GM19452 (cell line): ENCODE data around the gene GNAI3.

ENCODE experiments used
- ATAC-seq: cut with Tn5 transposase; IDR thresholded peaks from one replicate; pipeline ENCODE4 v1.9.1; 2021; ENCODE audit not compliant: unreplicated experiment

GNAI3 gene

DNA sequence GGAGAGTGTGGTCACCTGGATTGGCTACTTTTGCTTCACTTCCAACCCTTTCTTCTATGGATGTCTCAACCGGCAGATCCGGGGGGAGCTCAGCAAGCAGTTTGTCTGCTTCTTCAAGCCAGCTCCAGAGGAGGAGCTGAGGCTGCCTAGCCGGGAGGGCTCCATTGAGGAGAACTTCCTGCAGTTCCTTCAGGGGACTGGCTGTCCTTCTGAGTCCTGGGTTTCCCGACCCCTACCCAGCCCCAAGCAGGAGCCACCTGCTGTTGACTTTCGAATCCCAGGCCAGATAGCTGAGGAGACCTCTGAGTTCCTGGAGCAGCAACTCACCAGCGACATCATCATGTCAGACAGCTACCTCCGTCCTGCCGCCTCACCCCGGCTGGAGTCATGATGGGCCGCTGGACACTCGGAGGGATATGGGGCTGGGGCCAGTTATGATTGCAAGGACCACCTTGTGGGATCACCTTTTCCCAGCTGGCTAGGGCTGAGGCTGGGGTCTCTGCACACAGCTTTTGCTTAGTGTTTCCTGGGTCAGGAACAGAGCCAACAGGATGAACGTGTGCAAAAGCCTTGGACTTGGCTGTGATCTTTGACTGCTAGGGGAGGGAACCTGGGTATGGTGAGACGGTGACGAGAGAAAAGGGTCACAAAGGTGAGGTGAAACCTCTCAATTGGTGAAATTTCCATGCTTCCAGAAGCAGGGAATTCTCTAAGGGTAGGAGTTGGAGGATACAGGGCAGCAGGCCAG, 4.3 kb upstream of the GNAI3 start:
- no peak for ATAC-seq

GRCh38 chr1:109546311-109547109, 1.9 kb upstream of the GNAI3 start:
- ATAC-seq, result peak; percentile 41

DNA sequence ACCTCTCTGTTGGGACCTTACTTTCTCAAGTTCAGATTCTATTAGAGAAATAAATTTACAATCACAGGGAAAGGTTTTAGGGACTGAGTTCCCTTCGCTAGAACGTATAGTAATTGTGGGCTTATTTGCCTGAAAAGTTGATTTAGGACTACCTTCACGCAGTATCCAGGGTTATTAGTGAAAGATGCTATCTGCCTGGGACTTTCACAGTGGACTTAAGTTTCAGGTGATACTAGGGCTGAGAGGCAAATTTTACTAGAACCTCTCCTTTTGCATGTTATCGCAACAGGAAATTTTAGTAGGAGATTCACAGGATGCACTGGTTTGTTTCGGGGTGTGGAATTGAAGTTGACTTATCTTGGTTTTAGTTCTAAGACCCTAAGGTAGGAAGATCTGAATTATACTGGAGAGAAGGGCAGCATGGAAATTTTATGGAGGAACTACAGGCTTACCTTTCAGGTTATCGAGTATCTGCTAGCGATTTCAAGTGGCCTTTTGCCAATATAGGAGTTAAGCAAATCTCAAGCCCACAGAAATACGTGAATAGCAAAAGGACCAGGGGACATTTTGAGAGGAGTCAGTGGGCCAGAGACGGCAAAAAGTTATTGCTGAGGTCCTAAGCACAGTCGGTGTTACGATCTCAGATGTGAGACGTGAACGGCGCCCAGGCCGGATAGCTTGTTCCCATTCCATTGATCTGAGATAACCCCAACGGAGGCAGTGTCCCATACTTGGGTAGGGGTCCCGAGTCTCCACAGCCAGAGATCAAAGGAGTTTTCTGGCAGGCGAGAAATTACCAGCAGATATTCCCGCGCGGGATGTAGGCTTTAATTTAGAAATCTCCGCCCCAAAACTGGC, 723 bp upstream of the GNAI3 start:
- no peak for ATAC-seq

GRCh38 chr1:109556563-109556962, 8.1 kb downstream of the GNAI3 start:
- ATAC-seq, result no peak

GRCh38 chr1:109557520-109557919, 9.1 kb downstream of the GNAI3 start:
- no peak for ATAC-seq

DNA sequence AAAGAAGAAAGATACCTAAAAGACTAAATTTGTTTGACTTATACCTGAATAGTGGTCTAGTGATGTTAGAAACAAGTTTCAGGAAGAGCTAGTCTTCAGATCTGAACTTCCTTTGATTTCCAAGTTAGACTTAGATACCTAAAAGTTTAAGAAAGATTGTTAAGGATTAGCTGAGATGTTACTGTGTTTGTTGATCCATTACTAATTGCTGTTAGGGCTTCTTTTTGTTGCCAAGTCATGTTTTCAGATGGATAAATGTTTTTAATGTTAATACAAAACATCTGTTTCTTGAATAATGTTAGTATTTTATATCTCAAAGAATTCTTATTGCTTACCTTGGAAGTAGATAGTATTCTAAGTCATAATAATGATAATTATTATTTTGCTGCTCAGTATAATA, 11.6 kb downstream of the GNAI3 start:
- no peak for ATAC-seq

DNA sequence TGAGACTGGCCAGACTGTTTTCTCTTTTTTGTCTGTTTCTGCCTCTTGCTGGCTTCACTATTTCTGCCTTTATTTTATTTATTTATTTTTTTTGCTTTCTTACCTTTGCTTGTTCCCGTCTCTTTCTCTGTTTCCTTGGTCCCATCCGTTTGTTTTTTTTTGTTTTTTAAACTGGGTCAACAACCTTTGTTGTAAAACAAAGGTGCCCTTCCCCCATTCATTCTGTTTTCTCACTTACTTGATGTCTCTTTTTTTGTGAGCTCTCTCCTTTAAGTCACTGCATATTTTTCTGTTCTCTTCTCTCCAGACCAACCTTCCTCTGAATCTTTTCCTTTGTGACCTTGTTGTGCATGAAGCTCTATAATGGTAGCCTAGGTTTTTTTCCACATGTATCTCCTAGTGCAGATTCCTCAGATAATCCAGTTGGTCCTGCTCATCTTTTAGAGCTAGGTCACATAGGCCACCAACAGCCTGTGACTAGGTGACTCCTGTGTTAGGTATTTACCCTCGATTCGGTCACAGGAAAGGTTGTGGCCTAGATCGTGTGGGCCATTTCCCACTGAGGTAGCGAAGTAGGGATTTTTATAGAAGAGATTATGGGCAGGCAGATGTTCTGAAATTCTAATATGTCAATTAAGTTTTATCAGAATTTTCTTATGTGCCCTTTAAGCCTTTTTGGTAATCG, 15.9 kb downstream of the GNAI3 start:
- ATAC-seq, result no peak

- no peak for ATAC-seq
Observed at GRCh38 chr1:109565241-109565640, 16.8 kb downstream of the GNAI3 start.

GRCh38 chr1:109566982-109567381, 18.6 kb downstream of the GNAI3 start:
- no peak for ATAC-seq

DNA sequence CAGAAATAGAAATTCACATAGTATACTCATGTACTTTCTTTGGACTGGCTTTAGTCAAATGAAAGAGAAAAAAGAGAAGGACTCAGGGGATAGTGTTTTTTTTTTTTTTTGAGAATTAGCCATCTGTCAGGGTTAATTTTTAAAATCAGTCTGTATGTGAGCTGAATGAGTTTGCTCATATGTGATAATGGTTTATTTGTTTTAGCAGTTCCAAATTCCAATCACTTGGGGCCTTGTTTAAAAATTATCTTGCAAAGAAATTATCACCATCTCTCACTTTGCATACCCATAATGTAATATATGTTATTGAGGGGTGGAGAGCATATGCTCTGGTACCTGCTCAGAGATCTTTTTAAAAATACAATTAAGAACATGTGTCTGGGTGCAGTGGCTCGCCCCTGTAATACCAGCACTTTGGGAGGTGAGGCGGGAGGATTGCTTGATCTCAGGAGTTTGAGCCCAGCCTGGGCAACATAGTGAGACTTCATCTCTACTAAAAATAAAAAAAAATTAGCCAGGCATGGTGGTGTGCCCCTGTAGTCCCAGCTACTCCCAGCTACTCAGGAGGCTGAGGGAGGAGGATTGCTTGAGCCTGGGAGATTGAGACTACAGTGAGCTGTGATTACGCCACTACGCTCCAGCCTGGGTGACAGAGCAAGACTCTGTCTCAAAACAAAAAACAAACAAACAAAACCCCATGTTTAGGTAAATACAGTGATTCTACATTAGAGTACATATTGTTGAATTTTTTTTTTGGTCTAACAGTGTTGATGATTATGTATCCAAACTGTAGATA, 19.7 kb downstream of the GNAI3 start:
- ATAC-seq, result no peak

DNA sequence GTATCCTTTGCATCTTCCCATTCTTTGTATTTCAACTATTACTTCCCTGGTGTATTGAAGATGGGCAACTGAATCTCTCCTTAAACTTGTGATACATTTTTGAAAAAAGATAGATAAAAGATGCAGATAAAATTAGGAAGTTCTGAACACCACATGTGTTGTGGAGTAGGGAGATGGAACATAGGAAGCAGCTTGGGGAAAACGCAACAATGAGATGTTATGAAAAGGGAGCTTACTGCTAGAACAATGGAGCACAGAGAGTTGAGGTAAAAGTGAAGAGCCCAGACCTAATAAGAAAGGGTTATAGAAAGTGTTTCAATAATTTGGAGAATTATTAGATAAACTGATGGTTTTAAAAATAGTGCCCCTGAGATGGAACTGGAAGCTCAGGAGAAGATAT, 20.9 kb downstream of the GNAI3 start:
- ATAC-seq, result no peak

DNA sequence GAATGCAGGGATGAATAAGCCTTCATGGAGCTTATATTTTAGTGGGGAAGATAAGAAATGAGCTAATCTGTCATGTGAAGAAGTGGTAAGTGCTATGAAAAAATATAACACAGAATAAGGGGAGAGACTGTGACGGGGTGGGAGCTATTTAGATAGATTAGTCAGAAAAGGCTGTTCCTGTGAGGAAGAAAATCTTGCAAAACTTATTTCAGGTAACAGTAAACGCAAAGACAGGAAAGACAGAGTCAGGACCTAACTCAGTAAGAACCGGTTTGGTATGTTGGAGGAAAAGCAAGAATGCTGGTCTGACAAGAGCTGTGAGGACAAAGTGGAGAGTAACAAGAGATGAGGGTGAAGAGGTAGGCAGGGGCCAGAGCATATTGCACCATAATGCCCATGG, 22.0 kb downstream of the GNAI3 start:
- no peak for ATAC-seq

- ATAC-seq, result no peak
Observed at GRCh38 chr1:109573785-109574184, 25.4 kb downstream of the GNAI3 start.

DNA sequence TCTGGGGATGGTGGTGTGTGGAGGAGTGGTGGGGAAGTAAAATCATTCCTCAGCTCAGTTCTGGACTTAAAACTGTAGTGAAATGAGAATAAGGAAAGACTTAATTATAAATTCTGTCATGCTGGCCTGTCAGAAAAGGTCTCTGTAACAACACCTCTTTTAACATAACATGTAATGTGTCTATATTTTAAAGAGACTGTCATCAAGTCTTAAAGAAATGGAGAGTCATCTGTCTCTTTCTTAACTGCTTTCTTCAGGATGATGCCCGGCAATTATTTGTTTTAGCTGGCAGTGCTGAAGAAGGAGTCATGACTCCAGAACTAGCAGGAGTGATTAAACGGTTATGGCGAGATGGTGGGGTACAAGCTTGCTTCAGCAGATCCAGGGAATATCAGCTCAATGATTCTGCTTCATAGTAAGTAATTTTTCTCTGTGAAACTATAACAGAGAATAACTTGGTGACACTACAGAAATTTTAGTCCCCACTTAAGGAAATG, 30.6 kb downstream of the GNAI3 start:
- no peak for ATAC-seq

DNA sequence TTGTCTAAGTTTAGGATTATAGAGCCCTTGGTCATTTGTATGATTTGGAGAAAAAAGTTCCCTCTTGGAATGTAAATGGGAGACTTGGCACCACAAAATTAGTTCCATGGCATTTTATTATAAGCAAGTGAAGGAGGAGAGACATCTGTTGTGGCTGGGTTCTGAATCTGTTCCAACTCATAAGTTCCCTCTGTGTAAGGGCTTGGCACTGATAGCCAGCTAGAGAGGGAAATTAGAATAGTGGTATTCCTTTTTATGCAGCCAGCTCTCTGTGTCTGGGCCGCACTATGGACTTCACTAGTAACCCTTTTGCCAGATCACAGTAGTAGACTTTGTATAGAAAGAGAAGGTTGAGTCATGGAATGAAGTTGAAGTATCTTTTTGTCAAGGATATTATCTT, 31.1 kb downstream of the GNAI3 start:
- ATAC-seq, result no peak

DNA sequence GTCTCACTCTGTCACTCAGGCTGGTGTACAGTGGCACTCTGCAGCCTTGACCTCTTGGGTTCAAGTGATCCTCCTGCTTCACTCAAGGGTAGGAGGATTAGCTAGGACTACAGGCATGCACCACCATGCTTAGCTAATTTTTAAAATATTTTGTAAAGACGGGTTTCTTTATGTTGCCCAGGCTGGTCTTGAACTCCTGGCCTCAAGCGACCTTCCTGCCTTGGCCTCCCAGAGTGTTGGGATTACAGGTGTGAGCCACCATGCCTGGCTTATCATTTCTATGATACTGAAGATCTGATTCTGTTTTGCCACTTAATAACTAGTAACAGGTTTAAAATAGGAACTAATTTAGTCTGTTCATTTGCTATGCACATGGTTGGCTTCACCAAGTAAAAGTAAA, 33.6 kb downstream of the GNAI3 start:
- no peak for ATAC-seq

DNA sequence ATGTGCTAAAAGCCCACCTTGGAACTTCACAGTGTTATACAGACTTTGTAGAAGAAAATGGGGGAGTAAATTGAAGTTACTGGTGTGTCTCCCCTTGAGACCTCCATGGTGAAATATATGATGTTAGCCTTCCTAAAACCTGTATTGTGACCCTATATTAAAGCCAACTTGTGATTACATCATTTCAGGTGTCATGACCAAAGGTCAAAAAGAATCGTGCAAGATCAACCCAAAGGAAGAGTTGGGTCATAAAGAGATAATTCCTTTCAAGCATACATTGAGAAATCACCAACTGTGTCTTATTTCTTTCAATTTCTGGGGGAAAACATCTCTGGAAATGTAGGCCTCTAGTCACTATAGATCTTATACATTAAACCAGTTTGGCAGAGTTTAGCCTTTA, 36.4 kb downstream of the GNAI3 start:
- no peak for ATAC-seq

DNA sequence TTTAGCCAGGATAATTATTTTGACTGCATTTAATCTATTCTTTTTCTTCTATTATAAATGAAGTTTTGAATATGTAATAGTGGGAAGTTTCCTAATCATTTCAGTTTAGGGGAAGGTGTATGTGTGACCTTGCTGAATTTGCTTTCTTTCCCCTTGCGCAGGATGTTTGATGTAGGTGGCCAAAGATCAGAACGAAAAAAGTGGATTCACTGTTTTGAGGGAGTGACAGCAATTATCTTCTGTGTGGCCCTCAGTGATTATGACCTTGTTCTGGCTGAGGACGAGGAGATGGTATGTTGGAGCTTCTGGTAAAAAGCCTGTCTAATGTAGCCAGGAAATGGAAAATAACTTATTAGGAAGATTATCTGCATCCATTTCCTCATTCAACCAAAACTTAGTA, 37.6 kb downstream of the GNAI3 start:
- no peak for ATAC-seq

GRCh38 chr1:109589177-109589576, 40.8 kb downstream of the GNAI3 start:
- no peak for ATAC-seq

- ATAC-seq, result no peak
Observed at GRCh38 chr1:109589679-109590078, 41.3 kb downstream of the GNAI3 start.
